ENCODE data around the gene B3GNT3. TPM values are rescaled to one million over a fixed set of nuclear protein-coding genes. Genes with fewer than 3 reads are reported as not detected.

Gene B3GNT3
- total RNA-seq, 1 donor from 2014 or later, result not detected

DNA sequence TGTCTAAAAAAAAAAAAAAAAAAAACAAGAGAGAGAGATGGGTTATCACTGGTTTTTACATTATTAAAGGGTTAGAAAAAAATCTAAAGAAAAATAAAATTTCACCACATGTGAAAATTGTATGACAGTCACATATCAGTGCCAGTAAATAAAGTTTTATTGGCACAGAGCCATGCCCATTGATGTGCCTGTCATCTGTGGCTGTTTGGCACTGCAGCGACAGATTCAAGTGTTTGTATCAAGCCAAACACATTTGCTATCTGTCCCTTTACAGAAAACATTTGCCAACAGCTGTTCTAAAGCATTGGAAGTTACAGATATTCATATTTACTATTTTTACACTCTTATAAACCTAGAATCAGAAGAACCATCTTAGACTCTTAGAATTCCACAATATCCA, 27.4 kb upstream of the B3GNT3 start:
- H3K9me3 ChIP-seq (ENCODE audit: low read depth), result no peaks in the 10 kb centered on the region
- no peaks in the 10 kb centered on the region for H3K79me2 ChIP-seq (ENCODE audit: low read depth)
- no peaks in the 10 kb centered on the region for H3K27me3 Mint-ChIP-seq (ENCODE audit: insufficient read depth, low read depth)
- no peak for DNase-seq (ENCODE audit: low spot score)
- TF ChIP-seq EZH2 (IDR thresholded peaks at IDR 0.05) (no peak), EZH2phosphoT487 (IDR thresholded peaks at IDR 0.05) (no peak)
- TF ChIP-seq, protein P1, sequence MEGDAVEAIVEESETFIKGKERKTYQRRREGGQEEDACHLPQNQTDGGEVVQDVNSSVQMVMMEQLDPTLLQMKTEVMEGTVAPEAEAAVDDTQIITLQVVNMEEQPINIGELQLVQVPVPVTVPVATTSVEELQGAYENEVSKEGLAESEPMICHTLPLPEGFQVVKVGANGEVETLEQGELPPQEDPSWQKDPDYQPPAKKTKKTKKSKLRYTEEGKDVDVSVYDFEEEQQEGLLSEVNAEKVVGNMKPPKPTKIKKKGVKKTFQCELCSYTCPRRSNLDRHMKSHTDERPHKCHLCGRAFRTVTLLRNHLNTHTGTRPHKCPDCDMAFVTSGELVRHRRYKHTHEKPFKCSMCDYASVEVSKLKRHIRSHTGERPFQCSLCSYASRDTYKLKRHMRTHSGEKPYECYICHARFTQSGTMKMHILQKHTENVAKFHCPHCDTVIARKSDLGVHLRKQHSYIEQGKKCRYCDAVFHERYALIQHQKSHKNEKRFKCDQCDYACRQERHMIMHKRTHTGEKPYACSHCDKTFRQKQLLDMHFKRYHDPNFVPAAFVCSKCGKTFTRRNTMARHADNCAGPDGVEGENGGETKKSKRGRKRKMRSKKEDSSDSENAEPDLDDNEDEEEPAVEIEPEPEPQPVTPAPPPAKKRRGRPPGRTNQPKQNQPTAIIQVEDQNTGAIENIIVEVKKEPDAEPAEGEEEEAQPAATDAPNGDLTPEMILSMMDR (IDR thresholded peaks at IDR 0.05), result no peak
- H2AFZ ChIP-seq (replicated peaks), result no peak overlapping the region
- H3K9ac ChIP-seq, result no peak overlapping the region
- no peaks in the 10 kb centered on the region for H3K4me1 ChIP-seq
- H3F3A ChIP-seq (ENCODE audit: low read depth), result peaks cover 5% of the 10 kb centered on the region
- H3K27ac Mint-ChIP-seq, result no peak overlapping the region
- no peaks in the 10 kb centered on the region for H4K20me1 ChIP-seq (ENCODE audit: low read depth)
- no peaks in the 10 kb centered on the region for H3K36me3 ChIP-seq
- H3K27me3 ChIP-seq, result no peaks in the 10 kb centered on the region
- peaks cover 13% of the 10 kb centered on the region for H3K4me1 Mint-ChIP-seq
- H3K36me3 Mint-ChIP-seq, result peaks cover 17% of the 10 kb centered on the region
- no peak overlapping the region for H3K4me3 Mint-ChIP-seq
- H3K4me3 ChIP-seq, result no peak overlapping the region
- no peak overlapping the region for H3K4me2 ChIP-seq
- H3K27ac ChIP-seq, result no peak overlapping the region
- H3K9me3 Mint-ChIP-seq, result no peaks in the 10 kb centered on the region

DNA sequence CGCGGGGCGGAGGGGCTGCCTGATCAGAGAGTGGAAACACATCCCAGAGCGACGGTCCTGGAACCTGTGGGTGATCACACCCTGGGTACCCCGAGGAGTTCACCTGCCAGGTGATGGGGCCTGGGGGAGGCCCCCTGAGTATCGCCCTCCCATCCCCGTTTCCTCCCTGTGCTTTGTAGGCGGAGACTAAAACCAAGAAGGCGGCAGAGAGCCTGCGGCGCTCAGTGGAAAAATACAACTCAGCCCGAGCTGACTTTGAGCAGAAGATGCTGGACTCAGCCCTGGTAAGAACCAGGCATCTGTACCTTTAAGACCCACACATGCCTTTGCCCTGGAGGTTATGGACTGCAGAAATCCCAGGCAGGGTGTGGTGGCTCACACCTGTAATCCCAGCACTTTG, 24.3 kb upstream of the B3GNT3 start:
- Histone ChIP-seq H3K4me1 (no peaks in the 10 kb centered on the region), H4K20me1 (ENCODE audit: low read depth) (no peaks in the 10 kb centered on the region), H3K27ac (no peak overlapping the region), H2AFZ (replicated peaks) (no peak overlapping the region), H3F3A (ENCODE audit: low read depth) (no peaks in the 10 kb centered on the region), H3K79me2 (ENCODE audit: low read depth) (no peaks in the 10 kb centered on the region), H3K36me3 (no peaks in the 10 kb centered on the region), H3K4me2 (no peak overlapping the region), H3K9ac (no peak overlapping the region), H3K27me3 (no peaks in the 10 kb centered on the region), H3K4me3 (no peak overlapping the region), H3K9me3 (ENCODE audit: low read depth) (no peaks in the 10 kb centered on the region)
- no peak for DNase-seq (ENCODE audit: low spot score)
- H3K4me1 Mint-ChIP-seq, result peaks cover 5% of the 10 kb centered on the region
- H3K36me3 Mint-ChIP-seq, result peaks cover 14% of the 10 kb centered on the region
- peaks cover 6% of the 10 kb centered on the region for H3K27me3 Mint-ChIP-seq (ENCODE audit: insufficient read depth, low read depth)
- TF ChIP-seq, protein P1 (IDR thresholded peaks at IDR 0.05), result no peak
- TF ChIP-seq EZH2phosphoT487 (IDR thresholded peaks at IDR 0.05), result no peak
- no peak for TF ChIP-seq EZH2 (IDR thresholded peaks at IDR 0.05)
- H3K27ac Mint-ChIP-seq, result no peak overlapping the region
- H3K9me3 Mint-ChIP-seq, result no peaks in the 10 kb centered on the region
- H3K4me3 Mint-ChIP-seq, result no peak overlapping the region

DNA sequence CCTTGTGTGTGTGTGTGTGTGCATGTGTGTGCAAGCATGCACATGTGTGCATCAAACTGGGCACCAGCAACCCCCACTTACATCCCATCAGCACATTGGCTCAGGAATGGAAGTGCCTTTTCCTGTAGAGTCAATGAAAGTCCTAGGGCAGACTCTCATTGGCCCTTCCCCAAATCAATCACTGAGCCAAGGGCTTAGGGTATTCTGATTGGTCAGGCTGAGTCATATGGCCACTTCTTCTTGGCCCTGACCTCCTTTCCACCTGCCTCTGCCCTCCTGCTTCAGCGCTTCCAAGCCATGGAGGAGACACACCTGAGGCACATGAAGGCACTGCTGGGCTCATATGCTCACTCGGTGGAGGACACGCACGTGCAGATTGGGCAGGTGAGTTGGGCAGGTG, 22.8 kb upstream of the B3GNT3 start:
- H3K36me3 ChIP-seq, result no peaks in the 10 kb centered on the region
- H3F3A ChIP-seq (ENCODE audit: low read depth), result no peaks in the 10 kb centered on the region
- Mint-ChIP-seq H3K4me1 (no peaks in the 10 kb centered on the region), H3K27me3 (ENCODE audit: insufficient read depth, low read depth) (peaks cover 6% of the 10 kb centered on the region), H3K9me3 (no peaks in the 10 kb centered on the region), H3K27ac (no peak overlapping the region), H3K4me3 (no peak overlapping the region), H3K36me3 (peaks cover 10% of the 10 kb centered on the region)
- H2AFZ ChIP-seq (replicated peaks), result no peak overlapping the region
- no peaks in the 10 kb centered on the region for H4K20me1 ChIP-seq (ENCODE audit: low read depth)
- no peak overlapping the region for H3K4me2 ChIP-seq
- no peak for DNase-seq (ENCODE audit: low spot score)
- no peaks in the 10 kb centered on the region for H3K9me3 ChIP-seq (ENCODE audit: low read depth)
- H3K9ac ChIP-seq, result no peak overlapping the region
- no peak overlapping the region for H3K27ac ChIP-seq
- no peaks in the 10 kb centered on the region for H3K79me2 ChIP-seq (ENCODE audit: low read depth)
- H3K4me1 ChIP-seq, result no peaks in the 10 kb centered on the region
- TF ChIP-seq EZH2 (IDR thresholded peaks at IDR 0.05) (no peak), EZH2phosphoT487 (IDR thresholded peaks at IDR 0.05) (no peak)
- TF ChIP-seq, protein P1 (IDR thresholded peaks at IDR 0.05), result no peak
- H3K27me3 ChIP-seq, result no peaks in the 10 kb centered on the region
- H3K4me3 ChIP-seq, result no peak overlapping the region

Data from neural progenitor cell (in vitro differentiated cells).